ENCODE measurements around the gene TTF2.

- TF ChIP-seq CTCF (IDR thresholded peaks at IDR 0.05) (no peak), POLR2A (IDR thresholded peaks at IDR 0.05) (no peak)
Observed at GRCh38 chr1:117117697-117118096, 57.6 kb downstream of the TTF2 start.

All from uterus (tissue), 2 donors.